ENCODE measurements around the gene MYORG.

The MYORG gene

DNA sequence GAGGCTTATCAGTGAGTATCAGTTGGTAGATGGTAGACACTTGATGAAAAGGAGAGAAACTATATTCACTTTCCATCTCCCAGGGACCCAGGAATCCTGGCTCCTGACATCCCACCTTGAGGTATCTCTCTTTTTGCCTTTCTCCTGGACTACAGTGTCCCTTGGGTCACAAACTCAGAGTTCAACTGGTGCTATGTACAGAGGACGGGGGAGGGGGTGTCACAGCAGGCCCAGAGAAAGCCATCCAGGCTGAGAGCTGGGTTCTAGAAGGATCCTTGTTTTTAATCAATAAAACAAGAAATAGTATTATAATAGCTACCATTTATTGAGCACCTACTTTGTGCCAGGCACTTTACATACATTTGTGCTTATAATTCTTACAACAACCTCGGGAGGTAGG, 10.3 kb downstream of the MYORG start (continued):
- TF ChIP-seq, protein P1, sequence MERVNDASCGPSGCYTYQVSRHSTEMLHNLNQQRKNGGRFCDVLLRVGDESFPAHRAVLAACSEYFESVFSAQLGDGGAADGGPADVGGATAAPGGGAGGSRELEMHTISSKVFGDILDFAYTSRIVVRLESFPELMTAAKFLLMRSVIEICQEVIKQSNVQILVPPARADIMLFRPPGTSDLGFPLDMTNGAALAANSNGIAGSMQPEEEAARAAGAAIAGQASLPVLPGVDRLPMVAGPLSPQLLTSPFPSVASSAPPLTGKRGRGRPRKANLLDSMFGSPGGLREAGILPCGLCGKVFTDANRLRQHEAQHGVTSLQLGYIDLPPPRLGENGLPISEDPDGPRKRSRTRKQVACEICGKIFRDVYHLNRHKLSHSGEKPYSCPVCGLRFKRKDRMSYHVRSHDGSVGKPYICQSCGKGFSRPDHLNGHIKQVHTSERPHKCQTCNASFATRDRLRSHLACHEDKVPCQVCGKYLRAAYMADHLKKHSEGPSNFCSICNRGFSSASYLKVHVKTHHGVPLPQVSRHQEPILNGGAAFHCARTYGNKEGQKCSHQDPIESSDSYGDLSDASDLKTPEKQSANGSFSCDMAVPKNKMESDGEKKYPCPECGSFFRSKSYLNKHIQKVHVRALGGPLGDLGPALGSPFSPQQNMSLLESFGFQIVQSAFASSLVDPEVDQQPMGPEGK (CRISPR knock-in tag; IDR thresholded peaks at IDR 0.05; ENCODE audit: borderline replicate concordance), result no peak

DNA sequence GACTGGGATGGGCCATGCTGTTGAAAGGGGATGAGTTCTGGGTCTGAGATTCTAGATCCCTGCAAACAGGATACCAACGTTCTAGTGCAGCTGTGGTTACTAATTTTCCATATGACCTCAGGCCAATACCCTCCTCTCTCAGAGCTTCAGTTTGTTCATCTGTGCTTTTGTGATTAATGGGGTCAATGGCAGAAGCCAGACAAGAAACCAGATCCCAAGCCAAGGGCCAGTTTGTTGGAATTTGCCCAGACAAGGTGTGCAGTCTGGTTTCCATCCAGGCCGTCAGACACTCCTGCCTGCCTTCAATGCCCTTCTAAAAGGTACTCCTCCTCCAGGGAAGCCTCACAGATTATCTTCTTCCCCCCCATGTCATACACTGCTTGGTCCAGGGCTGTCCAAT, 11.4 kb downstream of the MYORG start:
- no peak for ATAC-seq
- TF ChIP-seq ESRRG (CRISPR knock-in tag; IDR thresholded peaks at IDR 0.05), result no peak
- TF ChIP-seq ISL1 (CRISPR knock-in tag; IDR thresholded peaks at IDR 0.05), result no peak
- TF ChIP-seq, protein P2, sequence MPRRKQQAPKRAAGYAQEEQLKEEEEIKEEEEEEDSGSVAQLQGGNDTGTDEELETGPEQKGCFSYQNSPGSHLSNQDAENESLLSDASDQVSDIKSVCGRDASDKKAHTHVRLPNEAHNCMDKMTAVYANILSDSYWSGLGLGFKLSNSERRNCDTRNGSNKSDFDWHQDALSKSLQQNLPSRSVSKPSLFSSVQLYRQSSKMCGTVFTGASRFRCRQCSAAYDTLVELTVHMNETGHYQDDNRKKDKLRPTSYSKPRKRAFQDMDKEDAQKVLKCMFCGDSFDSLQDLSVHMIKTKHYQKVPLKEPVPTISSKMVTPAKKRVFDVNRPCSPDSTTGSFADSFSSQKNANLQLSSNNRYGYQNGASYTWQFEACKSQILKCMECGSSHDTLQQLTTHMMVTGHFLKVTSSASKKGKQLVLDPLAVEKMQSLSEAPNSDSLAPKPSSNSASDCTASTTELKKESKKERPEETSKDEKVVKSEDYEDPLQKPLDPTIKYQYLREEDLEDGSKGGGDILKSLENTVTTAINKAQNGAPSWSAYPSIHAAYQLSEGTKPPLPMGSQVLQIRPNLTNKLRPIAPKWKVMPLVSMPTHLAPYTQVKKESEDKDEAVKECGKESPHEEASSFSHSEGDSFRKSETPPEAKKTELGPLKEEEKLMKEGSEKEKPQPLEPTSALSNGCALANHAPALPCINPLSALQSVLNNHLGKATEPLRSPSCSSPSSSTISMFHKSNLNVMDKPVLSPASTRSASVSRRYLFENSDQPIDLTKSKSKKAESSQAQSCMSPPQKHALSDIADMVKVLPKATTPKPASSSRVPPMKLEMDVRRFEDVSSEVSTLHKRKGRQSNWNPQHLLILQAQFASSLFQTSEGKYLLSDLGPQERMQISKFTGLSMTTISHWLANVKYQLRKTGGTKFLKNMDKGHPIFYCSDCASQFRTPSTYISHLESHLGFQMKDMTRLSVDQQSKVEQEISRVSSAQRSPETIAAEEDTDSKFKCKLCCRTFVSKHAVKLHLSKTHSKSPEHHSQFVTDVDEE (CRISPR knock-in tag; IDR thresholded peaks at IDR 0.05), result no peak
- no peak for TF ChIP-seq BACH2 (CRISPR knock-in tag; IDR thresholded peaks at IDR 0.05; ENCODE audit: borderline replicate concordance)
- TF ChIP-seq ZNF565 (CRISPR knock-in tag; conservative IDR thresholded peaks at IDR 0.05; ENCODE audit: low read depth), result no peak
- TF ChIP-seq, protein P3, sequence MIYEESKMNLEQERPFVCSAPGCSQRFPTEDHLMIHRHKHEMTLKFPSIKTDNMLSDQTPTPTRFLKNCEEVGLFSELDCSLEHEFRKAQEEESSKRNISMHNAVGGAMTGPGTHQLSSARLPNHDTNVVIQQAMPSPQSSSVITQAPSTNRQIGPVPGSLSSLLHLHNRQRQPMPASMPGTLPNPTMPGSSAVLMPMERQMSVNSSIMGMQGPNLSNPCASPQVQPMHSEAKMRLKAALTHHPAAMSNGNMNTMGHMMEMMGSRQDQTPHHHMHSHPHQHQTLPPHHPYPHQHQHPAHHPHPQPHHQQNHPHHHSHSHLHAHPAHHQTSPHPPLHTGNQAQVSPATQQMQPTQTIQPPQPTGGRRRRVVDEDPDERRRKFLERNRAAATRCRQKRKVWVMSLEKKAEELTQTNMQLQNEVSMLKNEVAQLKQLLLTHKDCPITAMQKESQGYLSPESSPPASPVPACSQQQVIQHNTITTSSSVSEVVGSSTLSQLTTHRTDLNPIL (CRISPR knock-in tag; IDR thresholded peaks at IDR 0.05; ENCODE audit: low read depth), result no peak
- no peak for TF ChIP-seq SNAI2 (CRISPR knock-in tag; IDR thresholded peaks at IDR 0.05)
- TF ChIP-seq, protein P1 (CRISPR knock-in tag; IDR thresholded peaks at IDR 0.05; ENCODE audit: borderline replicate concordance), result no peak
- TF ChIP-seq ZNF70 (CRISPR knock-in tag; IDR thresholded peaks at IDR 0.05), result no peak
- TF ChIP-seq ARNTL (CRISPR knock-in tag; IDR thresholded peaks at IDR 0.05; ENCODE audit: borderline replicate concordance, low read depth), result no peak
- TF ChIP-seq ZFP30 (CRISPR knock-in tag; IDR thresholded peaks at IDR 0.05), result no peak
- no peak for TF ChIP-seq TCF4 (CRISPR knock-in tag; IDR thresholded peaks at IDR 0.05; ENCODE audit: borderline replicate concordance)

DNA sequence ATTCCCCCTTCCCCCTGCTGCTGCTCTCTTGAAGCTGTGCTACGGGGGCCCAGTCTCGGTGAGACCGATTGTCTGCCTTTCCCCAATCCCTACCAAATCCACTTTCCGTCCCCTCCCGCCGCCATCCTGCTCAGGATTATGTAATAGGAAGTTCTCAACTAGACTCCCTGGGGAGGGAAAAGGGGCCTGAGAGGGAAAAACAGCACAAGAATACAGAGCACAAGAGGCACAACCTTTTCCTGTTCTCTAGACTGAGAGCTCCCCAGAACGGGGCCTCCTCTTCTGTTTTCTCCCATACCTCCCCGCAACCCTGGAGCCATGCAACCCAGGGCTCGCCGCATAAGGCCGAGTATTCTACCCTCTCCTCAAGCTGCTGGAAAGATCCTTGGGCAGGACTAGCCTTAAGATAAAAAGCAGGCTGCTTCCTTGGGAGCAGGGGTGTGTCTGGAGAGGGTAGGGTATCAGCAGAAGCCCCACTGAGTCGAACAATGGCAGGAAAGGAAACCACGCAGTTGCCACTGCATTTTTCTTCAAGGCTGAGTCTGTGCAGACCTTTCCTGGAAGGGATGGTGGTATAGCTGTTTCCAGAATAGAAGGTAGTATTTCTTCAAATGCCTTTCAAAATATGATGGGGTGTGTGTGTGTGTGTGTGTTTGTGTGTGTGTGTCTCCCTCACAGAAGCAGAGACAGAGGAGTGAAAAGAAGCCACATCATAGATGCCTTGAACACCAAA, 12.9 kb downstream of the MYORG start:
- TF ChIP-seq PPARA (CRISPR knock-in tag; IDR thresholded peaks at IDR 0.05; ENCODE audit: borderline replicate concordance), result no peak
- TF ChIP-seq ZC3H10 (CRISPR knock-in tag; IDR thresholded peaks at IDR 0.05), result no peak
- TF ChIP-seq TCF4 (CRISPR knock-in tag; IDR thresholded peaks at IDR 0.05; ENCODE audit: borderline replicate concordance), result no peak
- TF ChIP-seq, protein P3 (CRISPR knock-in tag; IDR thresholded peaks at IDR 0.05; ENCODE audit: low read depth), result no peak
- no peak for TF ChIP-seq RARB (CRISPR knock-in tag; IDR thresholded peaks at IDR 0.05)
- ATAC-seq, result no peak

DNA sequence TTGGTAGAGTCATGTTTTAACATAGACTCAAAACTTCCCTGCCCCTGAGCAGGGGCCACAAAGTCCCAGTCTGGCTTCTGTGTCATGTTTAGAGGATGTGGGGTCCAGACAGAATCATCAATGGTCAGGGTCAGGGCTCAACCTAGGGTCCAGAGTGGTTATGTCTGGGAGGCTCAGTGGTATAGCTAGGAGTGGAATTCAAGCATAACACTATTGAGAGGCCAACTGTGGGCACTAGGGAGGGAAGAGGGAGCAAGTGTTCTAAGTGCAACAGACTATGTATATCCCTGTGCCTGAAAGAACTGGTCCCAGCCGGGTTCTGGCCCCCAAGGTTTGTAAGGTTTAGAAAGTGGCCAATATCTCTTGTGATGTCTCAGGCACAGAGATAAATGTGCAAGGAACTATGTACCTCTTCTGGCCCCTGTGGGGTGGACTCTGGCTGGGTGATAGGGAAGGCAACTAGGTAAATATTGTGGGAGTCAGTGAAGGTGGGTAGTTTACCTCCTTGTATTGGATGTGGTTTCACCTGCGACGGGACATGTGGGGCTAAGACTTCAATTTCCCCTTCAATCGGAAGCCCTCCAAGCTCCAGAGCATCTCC, 14.0 kb downstream of the MYORG start:
- no peak for ATAC-seq
- TF ChIP-seq CSDC2 (CRISPR knock-in tag; IDR thresholded peaks at IDR 0.05), result no peak
- TF ChIP-seq ZFP3 (CRISPR knock-in tag; IDR thresholded peaks at IDR 0.05), result no peak
- TF ChIP-seq, protein P2 (CRISPR knock-in tag; IDR thresholded peaks at IDR 0.05), result no peak
- TF ChIP-seq, protein P4, sequence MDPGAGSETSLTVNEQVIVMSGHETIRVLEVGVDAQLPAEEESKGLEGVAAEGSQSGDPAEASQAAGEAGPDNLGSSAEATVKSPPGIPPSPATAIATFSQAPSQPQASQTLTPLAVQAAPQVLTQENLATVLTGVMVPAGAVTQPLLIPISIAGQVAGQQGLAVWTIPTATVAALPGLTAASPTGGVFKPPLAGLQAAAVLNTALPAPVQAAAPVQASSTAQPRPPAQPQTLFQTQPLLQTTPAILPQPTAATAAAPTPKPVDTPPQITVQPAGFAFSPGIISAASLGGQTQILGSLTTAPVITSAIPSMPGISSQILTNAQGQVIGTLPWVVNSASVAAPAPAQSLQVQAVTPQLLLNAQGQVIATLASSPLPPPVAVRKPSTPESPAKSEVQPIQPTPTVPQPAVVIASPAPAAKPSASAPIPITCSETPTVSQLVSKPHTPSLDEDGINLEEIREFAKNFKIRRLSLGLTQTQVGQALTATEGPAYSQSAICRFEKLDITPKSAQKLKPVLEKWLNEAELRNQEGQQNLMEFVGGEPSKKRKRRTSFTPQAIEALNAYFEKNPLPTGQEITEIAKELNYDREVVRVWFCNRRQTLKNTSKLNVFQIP (CRISPR knock-in tag; IDR thresholded peaks at IDR 0.05; ENCODE audit: borderline replicate concordance, low read depth), result no peak
- TF ChIP-seq ISL1 (CRISPR knock-in tag; IDR thresholded peaks at IDR 0.05), result no peak
- no peak for TF ChIP-seq SNAI2 (CRISPR knock-in tag; IDR thresholded peaks at IDR 0.05)
- no peak for TF ChIP-seq ZNF8 (CRISPR knock-in tag; IDR thresholded peaks at IDR 0.05)
